Measurements from ENCODE around the gene TAF11.
"Not testable (repeated sequence)": the region's sequence is repeated elsewhere in the genome, so short reads cannot be mapped to it uniquely, and the experiment has no call there.

The TAF11 gene

GRCh38 chr6:34901930-34902329 lies 14.1 kb upstream of the TAF11 start:
- no peak for DNase-seq

- no peak for DNase-seq
Measured at GRCh38 chr6:34900321-34901031, 12.6 kb upstream of the TAF11 start.

- DNase-seq: not testable (repeated sequence)
Measured at GRCh38 chr6:34899748-34900147, 11.9 kb upstream of the TAF11 start.

GRCh38 chr6:34897716-34898115 lies 9.9 kb upstream of the TAF11 start:
- DNase-seq: no peak

GRCh38 chr6:34897130-34897529 lies 9.3 kb upstream of the TAF11 start:
- no peak for DNase-seq

- no peak for DNase-seq
Measured at GRCh38 chr6:34894693-34895092, 6.9 kb upstream of the TAF11 start.

- no peak for DNase-seq
Measured at GRCh38 chr6:34891296-34891695, 3.5 kb upstream of the TAF11 start.

- DNase-seq: no peak
Measured at GRCh38 chr6:34890533-34890925, 2.7 kb upstream of the TAF11 start.

GRCh38 chr6:34888874-34889555 lies 1.2 kb upstream of the TAF11 start, which contains the start of gene ANKS1A:
Gene ANKS1A, plus strand, starts transcription at chr6:34889255. Its CDS starts 148 bp downstream, at chr6:34889403.
- DNase-seq: peak; percentile 93 to 94

- no peak for DNase-seq
Measured at GRCh38 chr6:34888514-34888856, 643 bp upstream of the TAF11 start.

- DNase-seq: not testable (repeated sequence)
Measured at GRCh38 chr6:34885837-34886236, 2.0 kb downstream of the TAF11 start.

- DNase-seq: no peak
Measured at GRCh38 chr6:34884996-34885395, 2.8 kb downstream of the TAF11 start.

GRCh38 chr6:34884073-34884472 lies 3.8 kb downstream of the TAF11 start:
- not testable (repeated sequence) for DNase-seq

GRCh38 chr6:34877869-34878485 lies 9.9 kb downstream of the TAF11 start:
- no peak for DNase-seq

GRCh38 chr6:34877259-34877658 lies 10.6 kb downstream of the TAF11 start:
- DNase-seq: no peak

GRCh38 chr6:34876472-34876871 lies 11.4 kb downstream of the TAF11 start:
- no peak for DNase-seq

GRCh38 chr6:34875292-34876213 lies 12.3 kb downstream of the TAF11 start:
- DNase-seq: no peak

GRCh38 chr6:34872332-34872731 lies 15.5 kb downstream of the TAF11 start:
- no peak for DNase-seq

- DNase-seq: no peak
Measured at GRCh38 chr6:34871853-34872252, 16.0 kb downstream of the TAF11 start.

GRCh38 chr6:34867484-34867883 lies 20.4 kb downstream of the TAF11 start:
- DNase-seq: no peak

- no peak for DNase-seq
Measured at GRCh38 chr6:34866509-34866908, 21.3 kb downstream of the TAF11 start.

- DNase-seq: no peak
Measured at GRCh38 chr6:34865107-34865506, 22.7 kb downstream of the TAF11 start.

- DNase-seq: no peak
Measured at GRCh38 chr6:34864007-34864406, 23.8 kb downstream of the TAF11 start.
